Prostate gland (tissue), 2 donors: ENCODE measurements around the gene APBB1. TPM values are rescaled to one million over a fixed set of nuclear protein-coding genes. Genes with fewer than 3 reads are reported as not detected.

Experiments
- DNase-seq: peaks from one replicate; pipeline ENCODE4 v3.0.0-alpha.2; 2019; ENCODE audit warnings: low spot score
- H3K27ac ChIP-seq, 2 donors: fragments of 200-600 bp; sonication (generic); 2 replicates each; pipeline ENCODE4 v1.5.1; 2017 to 2019
- H3K27me3 ChIP-seq: fragments of 200-600 bp; sonication (generic); replicated peaks from 2 replicates; pipeline ENCODE4 v1.5.1; 2019; ENCODE audit not compliant: insufficient read depth
- H3K36me3 ChIP-seq, 2 donors: fragments of 200-600 bp; sonication (generic); 1 replicate in 1 of 2; 2 replicates in 1 of 2; pipeline versions ENCODE4 v1.5.1 to v1.8.1; 2017 to 2019
- H3K4me1 ChIP-seq: fragments of 200-600 bp; sonication (generic); replicated peaks from 2 replicates; pipeline ENCODE4 v1.5.1; 2019
- H3K4me3 ChIP-seq, 2 donors: fragments of 200-600 bp; sonication (generic); 2 replicates each; pipeline ENCODE4 v1.5.1; 2017 to 2019
- H3K9me3 ChIP-seq: fragments of 200-600 bp; sonication (generic); 2 replicates; pipeline ENCODE4 v1.5.1; 2017
- CTCF ChIP-seq, 4 experiments: fragments of 200-600 bp in 2 of 4; fragments of 450-650 bp in 2 of 4; sonication (generic) in 2 of 4; IDR thresholded peaks; 1 replicate in 3 of 4; 2 replicates in 1 of 4; pipeline ENCODE4 v1.5.1; 2016 to 2019; ENCODE audit warnings: antibody characterized with exemption in 4 of 4, mild to moderate bottlenecking in 2 of 4, moderate library complexity in 2 of 4
- POLR2A ChIP-seq: fragments of 450-650 bp; IDR thresholded peaks from one replicate; pipeline ENCODE4 v1.6.1; 2016; ENCODE audit warnings: antibody characterized with exemption, mild to moderate bottlenecking
- POLR2AphosphoS5 ChIP-seq: sonication (generic); formaldehyde crosslinking; IDR thresholded peaks from one replicate; pipeline ENCODE4 v1.6.1; 2017; ENCODE audit warnings: antibody characterized with exemption
- WGBS: methylation state at CpG from one replicate; pipeline ENCODE4 v1.1.5; 2018; 5-methylcytosine and 5-hydroxymethylcytosine counted together
- intact Hi-C: fragments of 100-400 bp; cut with DNase I; formaldehyde crosslinking; loops from one replicate; pipeline ENCODE4 v1.14.2; 2022
- total RNA-seq, 2 donors: library from RNA; depleted of rRNA; stranded (reverse); fragments of >200 nt; gene quantifications; one replicate each; pipeline ENCODE4 v1.1.0, GENCODE V29; 2016

APBB1 gene
- total RNA-seq, 2 donors from 2014 or later, result 35.4 to 65.5 TPM

- WGBS, result 53% methylated on average over 5 of the region's 5 CpGs
- H3K36me3 ChIP-seq, result no peaks in the 10 kb centered on the region
- no peak for DNase-seq
- no peak overlapping the region for H3K4me3 ChIP-seq
- H3K27me3 ChIP-seq, result no peaks in the 10 kb centered on the region
- no peak for TF ChIP-seq CTCF (IDR thresholded peaks at IDR 0.05)
- TF ChIP-seq POLR2AphosphoS5, result no peak
- TF ChIP-seq POLR2A, result no peak
- intact Hi-C loops, result no loop called here
- no peak overlapping the region for H3K27ac ChIP-seq
- H3K9me3 ChIP-seq, result no peaks in the 10 kb centered on the region
- H3K4me1 ChIP-seq, result no peaks in the 10 kb centered on the region
Observed at GRCh38 chr11:6378640-6378989, 40.3 kb downstream of the APBB1 start.

- H3K4me1 ChIP-seq, result no peaks in the 10 kb centered on the region
- 38% methylated on average over 4 of the region's 4 CpGs for WGBS
- no peaks in the 10 kb centered on the region for H3K27me3 ChIP-seq
- H3K36me3 ChIP-seq, result no peaks in the 10 kb centered on the region
- H3K4me3 ChIP-seq, result no peak overlapping the region
- no peak for TF ChIP-seq POLR2AphosphoS5
- TF ChIP-seq POLR2A, result no peak
- no peak for TF ChIP-seq CTCF (IDR thresholded peaks at IDR 0.05)
- no peak overlapping the region for H3K27ac ChIP-seq
- no peak for DNase-seq
- intact Hi-C loops, result no loop called here
- no peaks in the 10 kb centered on the region for H3K9me3 ChIP-seq
Observed at GRCh38 chr11:6377902-6378639, 40.8 kb downstream of the APBB1 start.

GRCh38 chr11:6371825-6372224, 47.1 kb downstream of the APBB1 start:
- H3K4me3 ChIP-seq, result no peak overlapping the region
- TF ChIP-seq CTCF (IDR thresholded peaks at IDR 0.05) (no peak), POLR2A (no peak), POLR2AphosphoS5 (no peak)
- WGBS, result 82% methylated on average over 6 of the region's 6 CpGs
- no peaks in the 10 kb centered on the region for H3K4me1 ChIP-seq
- intact Hi-C loops, result no loop called here
- no peak for DNase-seq
- no peaks in the 10 kb centered on the region for H3K36me3 ChIP-seq
- no peaks in the 10 kb centered on the region for H3K9me3 ChIP-seq
- H3K27ac ChIP-seq, result no peak overlapping the region
- H3K27me3 ChIP-seq, result no peaks in the 10 kb centered on the region

- Histone ChIP-seq H3K9me3 (no peaks in the 10 kb centered on the region), H3K4me3 (no peak overlapping the region), H3K27ac (no peak overlapping the region), H3K36me3 (no peaks in the 10 kb centered on the region), H3K27me3 (no peaks in the 10 kb centered on the region), H3K4me1 (no peaks in the 10 kb centered on the region)
- WGBS, result 64% methylated on average over 2 of the region's 2 CpGs
- no peak for TF ChIP-seq CTCF (IDR thresholded peaks at IDR 0.05)
- no peak for TF ChIP-seq POLR2AphosphoS5
- TF ChIP-seq POLR2A, result no peak
- intact Hi-C loops, result no loop called here
- DNase-seq, result no peak
Observed at GRCh38 chr11:6365659-6366058, 53.2 kb downstream of the APBB1 start.
